Measurements from ENCODE around the gene GRK2. TPM values are rescaled to one million over a fixed set of nuclear protein-coding genes. Genes with fewer than 3 reads are reported as not detected.

The GRK2 gene
- polyA plus RNA-seq, 1 donor from 2014 or later: 26.2 TPM

- H3K9me3 Mint-ChIP-seq: no peaks in the 10 kb centered on the region
- H3K27me3 Mint-ChIP-seq: peaks cover 4% of the 10 kb centered on the region
- peaks cover 6% of the 10 kb centered on the region for H3K36me3 Mint-ChIP-seq
- H3K27ac Mint-ChIP-seq: peak overlapping the region; percentile 80 to 89 (median 85)
- peak overlapping the region; percentile 67 to 95 (median 88) for H3K4me3 Mint-ChIP-seq
- H3K4me1 Mint-ChIP-seq: peaks cover 23 to 31% (median 30%) of the 10 kb centered on the region in 3 donors
Observed at GRCh38 chr11:67289651-67290479, 23.6 kb downstream of the GRK2 start.

- H3K4me1 Mint-ChIP-seq: peaks cover 23 to 31% (median 28%) of the 10 kb centered on the region in 3 donors
- H3K4me3 Mint-ChIP-seq: peak overlapping the region in 2 of 4 donors; percentile 67 to 84
- H3K36me3 Mint-ChIP-seq: peaks cover 10% of the 10 kb centered on the region
- H3K27me3 Mint-ChIP-seq: peaks cover 4% of the 10 kb centered on the region
- no peaks in the 10 kb centered on the region for H3K9me3 Mint-ChIP-seq
- H3K27ac Mint-ChIP-seq: peak overlapping the region in 1 of 3 donors; percentile 85
Observed at GRCh38 chr11:67290801-67291200, 24.5 kb downstream of the GRK2 start.

- Mint-ChIP-seq H3K27ac (peak overlapping the region in 2 of 3 donors; percentile 77 to 85), H3K9me3 (peaks cover 0 to 9% (median 0%) of the 10 kb centered on the region in 3 donors), H3K36me3 (peaks cover 17% of the 10 kb centered on the region), H3K27me3 (peaks cover 4% of the 10 kb centered on the region), H3K4me1 (peaks cover 24 to 30% (median 25%) of the 10 kb centered on the region in 3 donors), H3K4me3 (peak overlapping the region in 2 of 4 donors; percentile 61 to 83)
Observed at GRCh38 chr11:67291481-67292381, 25.5 kb downstream of the GRK2 start.

GRCh38 chr11:67292671-67293070 lies 26.4 kb downstream of the GRK2 start:
- Mint-ChIP-seq H3K27ac (peak overlapping the region in 2 of 3 donors; percentile 77 to 85), H3K4me3 (peak overlapping the region in 3 of 4 donors; percentile 39 to 83 (median 61)), H3K4me1 (peaks cover 17 to 21% (median 20%) of the 10 kb centered on the region in 3 donors), H3K36me3 (peaks cover 18% of the 10 kb centered on the region), H3K9me3 (peaks cover 0 to 10% (median 0%) of the 10 kb centered on the region in 3 donors), H3K27me3 (no peaks in the 10 kb centered on the region)

DNA sequence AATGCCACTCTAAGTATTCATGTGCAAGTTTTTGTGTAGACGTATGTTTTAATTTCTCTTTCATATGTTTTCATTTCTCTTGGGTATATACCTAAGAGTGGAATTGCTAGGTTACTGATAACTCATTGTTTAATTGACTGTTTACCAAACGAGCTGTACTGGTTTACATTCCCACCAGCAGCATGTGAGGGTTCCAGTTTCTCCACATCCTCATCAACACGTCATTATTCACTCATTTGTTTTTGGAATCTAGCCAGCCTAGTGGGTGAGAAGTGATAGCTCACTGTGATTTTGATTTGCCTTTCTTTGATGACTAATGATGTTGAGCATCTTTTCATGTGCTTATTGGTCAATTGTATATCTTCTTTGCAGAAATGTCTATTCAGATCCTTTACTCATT lies 26.8 kb downstream of the GRK2 start:
- Mint-ChIP-seq H3K36me3 (peaks cover 18% of the 10 kb centered on the region), H3K4me3 (peak overlapping the region in 1 of 4 donors; percentile 83), H3K4me1 (peaks cover 13 to 21% (median 16%) of the 10 kb centered on the region in 3 donors), H3K9me3 (peaks cover 0 to 10% (median 0%) of the 10 kb centered on the region in 3 donors), H3K27ac (peak overlapping the region in 2 of 3 donors; percentile 77 to 85), H3K27me3 (no peaks in the 10 kb centered on the region)

GRCh38 chr11:67295846-67296245 lies 29.6 kb downstream of the GRK2 start:
- Mint-ChIP-seq H3K4me3 (peak overlapping the region in 1 of 4 donors; percentile 61), H3K4me1 (peaks cover 15 to 21% (median 15%) of the 10 kb centered on the region in 3 donors), H3K27ac (peak overlapping the region in 1 of 3 donors; percentile 39), H3K36me3 (peaks cover 23% of the 10 kb centered on the region), H3K9me3 (peaks cover 0 to 10% (median 0%) of the 10 kb centered on the region in 3 donors), H3K27me3 (no peaks in the 10 kb centered on the region)

DNA sequence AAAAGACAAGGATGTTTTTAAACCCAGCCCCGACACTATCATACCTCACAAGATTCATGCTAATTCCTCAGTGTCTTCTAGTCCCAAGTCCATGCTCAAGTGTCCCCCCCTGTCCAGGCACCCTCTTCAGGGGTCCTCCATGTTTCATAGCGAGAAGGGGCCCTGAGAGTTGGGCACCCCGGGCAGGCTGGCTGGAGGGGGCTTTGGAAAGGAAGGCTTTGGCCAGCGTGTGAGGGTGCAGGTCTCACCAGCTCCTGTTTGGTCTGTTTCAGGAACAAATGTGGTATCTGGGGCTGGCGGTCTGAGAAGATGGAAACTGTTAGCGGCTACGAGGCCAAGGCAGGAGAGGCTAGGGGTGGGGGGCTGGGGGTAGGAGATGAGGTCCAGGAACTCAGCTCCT lies 32.5 kb downstream of the GRK2 start:
- Mint-ChIP-seq H3K36me3 (peaks cover 23% of the 10 kb centered on the region), H3K4me3 (peak overlapping the region in 2 of 4 donors; percentile 5 to 33), H3K27ac (peak overlapping the region in 1 of 3 donors; percentile 27), H3K27me3 (no peaks in the 10 kb centered on the region), H3K9me3 (peaks cover 0 to 10% (median 0%) of the 10 kb centered on the region in 3 donors), H3K4me1 (peaks cover 3 to 9% (median 8%) of the 10 kb centered on the region in 3 donors)

DNA sequence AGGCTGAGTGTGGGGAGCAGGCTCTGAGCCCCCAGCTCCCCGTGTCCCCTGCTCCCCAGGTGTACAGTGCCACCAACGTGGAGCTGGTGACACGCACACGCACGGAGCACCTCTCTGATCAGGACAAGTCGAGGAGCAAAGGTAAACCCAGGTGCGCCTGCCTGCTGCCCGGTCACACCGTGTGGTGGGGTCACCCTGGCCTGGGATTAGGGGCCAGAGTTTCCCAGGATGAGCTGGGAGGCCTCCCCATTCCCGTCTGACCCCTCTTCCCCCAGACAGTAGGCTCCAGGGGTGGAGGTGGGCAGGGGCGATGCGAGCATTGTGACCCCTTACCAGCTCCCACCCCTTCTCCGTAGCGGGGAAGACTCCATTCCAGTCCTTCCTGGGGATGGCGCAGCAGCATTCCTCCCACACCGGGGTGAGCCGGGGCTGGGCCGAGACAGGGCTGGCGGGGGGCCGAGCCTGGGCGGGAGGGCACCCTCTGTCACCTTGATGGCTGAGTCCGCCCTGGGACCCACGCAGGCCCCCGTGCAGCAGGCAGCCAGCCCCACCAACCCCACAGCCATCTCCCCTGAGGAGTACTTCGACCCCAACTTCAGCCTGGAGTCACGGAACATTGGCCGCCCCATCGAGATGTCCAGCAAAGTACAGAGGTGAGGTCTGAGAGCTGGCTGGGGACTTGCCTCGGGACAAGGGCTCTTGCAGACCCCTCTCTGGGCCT lies 33.4 kb downstream of the GRK2 start:
- Mint-ChIP-seq H3K27me3 (no peaks in the 10 kb centered on the region), H3K27ac (no peak overlapping the region), H3K4me3 (no peak overlapping the region), H3K4me1 (peaks cover 2 to 6% (median 5%) of the 10 kb centered on the region in 3 donors), H3K36me3 (peaks cover 21% of the 10 kb centered on the region), H3K9me3 (peaks cover 0 to 10% (median 0%) of the 10 kb centered on the region in 3 donors)

DNA sequence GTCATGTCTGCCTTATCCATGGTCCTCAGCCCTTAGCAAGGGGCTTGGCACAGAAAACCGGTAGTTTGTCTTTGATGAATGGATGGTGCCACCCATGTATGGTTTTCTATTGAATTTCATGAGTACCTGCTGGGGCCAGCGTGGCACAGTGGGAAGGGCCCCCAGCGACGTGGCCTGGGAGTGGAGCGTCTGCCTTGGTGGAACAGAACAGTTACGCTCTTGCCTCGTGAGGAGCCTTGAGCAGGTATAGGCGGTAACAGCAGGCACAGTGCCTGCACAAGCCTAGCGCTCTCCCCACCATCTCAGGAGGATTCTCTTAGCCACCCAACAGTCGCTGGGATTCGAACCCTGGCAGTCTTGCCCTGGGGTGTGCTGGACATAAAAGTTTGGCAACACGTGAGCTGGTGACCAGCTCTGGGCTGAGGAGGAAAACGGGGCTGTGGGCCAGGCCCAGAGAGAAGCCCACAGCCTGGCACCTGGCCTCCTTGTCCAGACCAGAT lies 34.0 kb downstream of the GRK2 start:
- no peak overlapping the region for H3K4me3 Mint-ChIP-seq
- H3K36me3 Mint-ChIP-seq: peaks cover 17% of the 10 kb centered on the region
- H3K27ac Mint-ChIP-seq: no peak overlapping the region

DNA sequence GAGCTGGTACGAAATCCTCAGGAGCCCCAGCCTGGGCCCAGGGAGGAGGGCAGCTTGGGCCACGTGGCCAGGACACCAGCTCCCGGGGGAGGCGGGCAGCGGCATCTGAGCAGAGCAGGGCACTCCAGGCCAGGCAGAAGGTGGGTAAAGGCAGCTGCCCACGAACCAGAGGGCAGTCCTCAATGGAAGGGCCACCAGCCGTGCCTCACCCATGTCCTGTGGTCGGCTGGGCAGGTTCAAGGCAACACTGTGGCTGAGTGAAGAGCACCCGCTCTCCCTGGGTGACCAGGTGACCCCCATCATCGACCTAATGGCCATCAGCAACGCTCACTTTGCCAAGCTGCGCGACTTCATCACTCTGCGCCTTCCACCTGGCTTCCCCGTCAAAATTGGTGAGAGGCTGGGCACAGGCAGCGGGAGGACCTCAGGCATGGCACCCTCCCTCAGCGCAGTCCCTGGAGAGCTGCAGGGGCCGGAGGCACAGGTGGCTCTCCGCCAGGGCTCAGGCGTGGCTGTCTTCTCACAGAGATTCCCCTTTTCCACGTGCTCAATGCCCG lies 34.6 kb downstream of the GRK2 start:
- Mint-ChIP-seq H3K36me3 (peaks cover 15% of the 10 kb centered on the region), H3K9me3 (peaks cover 0 to 10% (median 0%) of the 10 kb centered on the region in 3 donors), H3K27me3 (no peaks in the 10 kb centered on the region), H3K4me3 (no peak overlapping the region), H3K27ac (peak overlapping the region in 1 of 3 donors; percentile 57), H3K4me1 (peaks cover 2 to 6% (median 5%) of the 10 kb centered on the region in 3 donors)

More for the DNA sequence above, 34.0 kb downstream of the GRK2 start:
- peaks cover 2 to 6% (median 5%) of the 10 kb centered on the region in 3 donors for H3K4me1 Mint-ChIP-seq
- peaks cover 0 to 10% (median 0%) of the 10 kb centered on the region in 3 donors for H3K9me3 Mint-ChIP-seq
- H3K27me3 Mint-ChIP-seq: no peaks in the 10 kb centered on the region

DNA sequence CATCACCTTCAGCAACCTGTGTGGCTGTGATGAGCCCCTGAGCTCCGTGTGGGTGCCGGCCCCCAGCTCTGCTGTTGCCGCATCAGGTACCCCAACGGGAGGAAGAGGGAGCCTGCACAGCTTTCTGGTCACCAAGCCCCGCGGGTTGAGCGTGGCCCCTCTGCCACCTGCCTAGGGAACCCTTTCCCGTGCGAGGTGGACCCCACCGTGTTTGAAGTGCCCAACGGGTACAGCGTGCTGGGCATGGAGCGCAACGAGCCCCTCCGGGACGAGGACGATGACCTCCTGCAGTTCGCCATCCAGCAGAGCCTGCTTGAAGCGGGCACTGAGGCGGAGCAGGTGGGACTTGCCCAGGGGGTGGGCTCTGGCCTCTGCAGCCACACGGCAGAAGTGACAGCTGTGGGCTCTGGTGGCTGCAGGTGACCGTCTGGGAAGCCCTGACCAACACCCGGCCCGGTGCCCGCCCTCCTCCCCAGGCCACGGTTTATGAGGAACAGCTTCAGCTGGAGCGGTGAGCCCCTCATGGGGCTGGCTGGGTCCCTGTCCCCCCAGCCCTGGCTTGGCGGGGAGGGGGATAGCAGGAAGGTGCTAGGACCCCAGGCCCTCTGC lies 35.1 kb downstream of the GRK2 start:
- no peaks in the 10 kb centered on the region for H3K27me3 Mint-ChIP-seq
- no peak overlapping the region for H3K4me3 Mint-ChIP-seq
- H3K9me3 Mint-ChIP-seq: peaks cover 0 to 4% (median 0%) of the 10 kb centered on the region in 3 donors
- peaks cover 9% of the 10 kb centered on the region for H3K36me3 Mint-ChIP-seq
- H3K27ac Mint-ChIP-seq: peak overlapping the region in 1 of 3 donors; percentile 57
- peaks cover 2 to 6% (median 5%) of the 10 kb centered on the region in 3 donors for H3K4me1 Mint-ChIP-seq

GRCh38 chr11:67301951-67302516 lies 35.8 kb downstream of the GRK2 start:
- Mint-ChIP-seq H3K9me3 (no peaks in the 10 kb centered on the region), H3K27ac (peak overlapping the region in 1 of 3 donors; percentile 10), H3K36me3 (peaks cover 6% of the 10 kb centered on the region), H3K4me3 (peak overlapping the region in 1 of 4 donors; percentile 16), H3K27me3 (no peaks in the 10 kb centered on the region), H3K4me1 (peaks cover 2 to 4% (median 2%) of the 10 kb centered on the region in 3 donors)

- peaks cover 0 to 4% (median 2%) of the 10 kb centered on the region in 3 donors for H3K4me1 Mint-ChIP-seq
- H3K36me3 Mint-ChIP-seq: peaks cover 5% of the 10 kb centered on the region
- H3K27me3 Mint-ChIP-seq: no peaks in the 10 kb centered on the region
- H3K27ac Mint-ChIP-seq: peak overlapping the region in 1 of 3 donors; percentile 59
- no peaks in the 10 kb centered on the region for H3K9me3 Mint-ChIP-seq
- H3K4me3 Mint-ChIP-seq: peak overlapping the region in 2 of 4 donors; percentile 5 to 25
Observed at GRCh38 chr11:67302571-67303131, 36.4 kb downstream of the GRK2 start.
